C1 segment of cervical spinal cord (tissue), 14 donors: ENCODE data around the gene ECT2.
"Not testable (repeated sequence)": the region's sequence is repeated elsewhere in the genome, so short reads cannot be mapped to it uniquely, and the experiment has no call there.

ENCODE experiments used
- DNase-seq, 14 donors: peaks; one replicate each; lab custom pipeline; 2025; lab: John Stamatoyannopoulos, UW

ECT2 gene

GRCh38 chr3:172859041-172859440 lies 108.5 kb downstream of the ECT2 start:
- no peak for DNase-seq

DNA sequence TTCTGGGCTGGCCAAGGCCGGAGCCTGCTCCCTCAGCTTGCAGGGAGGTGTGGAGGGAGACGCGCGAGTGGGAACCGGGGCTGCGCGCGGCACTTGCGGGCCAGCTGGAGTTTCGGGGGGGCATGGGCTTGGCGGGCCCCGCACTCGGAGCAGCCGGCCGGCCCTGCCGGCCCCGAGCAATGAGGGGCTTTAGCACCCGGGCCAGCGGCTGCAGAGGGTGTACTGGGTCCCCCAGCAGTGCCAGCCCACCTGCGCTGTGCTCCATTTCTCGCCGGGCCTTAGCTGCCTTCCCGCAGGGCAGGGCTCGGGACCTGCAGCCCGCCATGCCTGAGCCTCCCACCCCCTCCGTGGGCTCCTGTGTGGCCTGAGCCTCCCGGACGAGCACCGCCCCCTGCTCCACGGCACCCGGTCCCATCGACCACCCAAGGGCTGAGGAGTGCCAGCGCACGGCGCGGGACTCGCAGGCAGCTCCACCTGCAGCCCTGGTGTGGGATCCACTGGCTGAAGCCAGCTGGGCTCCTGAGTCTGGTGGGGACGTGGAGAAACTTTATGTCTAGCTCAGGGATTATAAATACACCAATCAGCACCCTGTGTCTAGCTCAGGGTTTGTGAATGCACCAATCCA lies 116.3 kb downstream of the ECT2 start:
- DNase-seq, result not testable (repeated sequence)

- DNase-seq, result no peak
Observed at GRCh38 chr3:172868582-172869200, 118.2 kb downstream of the ECT2 start.

DNA sequence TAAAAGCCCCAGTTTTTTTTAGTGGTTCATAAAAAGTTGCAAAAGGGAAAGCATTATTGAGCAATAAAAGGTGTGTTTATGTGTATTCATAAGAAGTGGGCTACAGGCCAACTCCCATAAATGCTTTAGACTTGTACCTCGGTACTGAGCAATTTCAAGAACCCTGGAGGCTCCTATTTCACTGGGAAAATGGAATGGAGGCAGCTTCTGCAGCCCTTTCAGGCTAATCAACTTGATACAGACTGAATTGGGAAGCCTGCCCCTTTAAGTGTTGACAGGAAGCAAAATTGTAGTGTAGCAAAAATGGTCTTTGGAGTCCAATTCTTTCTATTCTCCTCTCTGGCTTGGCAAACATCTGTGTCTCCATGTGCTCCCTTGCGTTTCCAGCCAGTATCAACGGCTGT lies 118.8 kb downstream of the ECT2 start:
- no peak for DNase-seq

- no peak for DNase-seq
Observed at GRCh38 chr3:172869784-172870518, 119.4 kb downstream of the ECT2 start.
